Tibial nerve (tissue), 3 donors: Measurements from ENCODE around the gene RNF212B.
"Not testable (repeated sequence)": the region's sequence is repeated elsewhere in the genome, so short reads cannot be mapped to it uniquely, and the experiment has no call there.

Source experiments
- CTCF ChIP-seq, 5 experiments: fragments of 200-600 bp in 3 of 5; fragments of 450-650 bp in 2 of 5; sonication (generic) in 3 of 5; IDR thresholded peaks; one replicate each; pipeline ENCODE4 v1.5.1; 2016 to 2019; ENCODE audit warnings: antibody characterized with exemption in 5 of 5, mild to moderate bottlenecking in 3 of 5, moderate library complexity in 2 of 5
- POLR2A ChIP-seq, 2 donors: fragments of 450-650 bp; IDR thresholded peaks; one replicate each; pipeline ENCODE4 v1.6.1; 2017; ENCODE audit warnings: antibody characterized with exemption in 2 of 2, mild to moderate bottlenecking in 2 of 2, moderate library complexity in 2 of 2

- not testable (repeated sequence) for TF ChIP-seq CTCF, POLR2A (IDR thresholded peaks at IDR 0.05)
Measured at GRCh38 chr14:23241061-23241715, 3.5 kb downstream of the RNF212B start.
